DOHH2 (cell line): ENCODE measurements around the gene RRAGD.

ENCODE experiments used
- H3F3A ChIP-seq: fragments of 200-600 bp; sonication (generic), shearing (Covaris generic); 2 replicates; pipeline ENCODE4 v1.6.0; 2016; ENCODE audit warnings: antibody characterized with exemption, mild to moderate bottlenecking; ENCODE audit not compliant: control insufficient read depth, insufficient read depth
- H3K27ac ChIP-seq: fragments of 200-600 bp; sonication (generic); 2 replicates; pipeline ENCODE4 v1.5.1; 2014; ENCODE audit warnings: low read depth, mild to moderate bottlenecking, low read length, moderate library complexity
- H3K27me3 ChIP-seq: fragments of 200-600 bp; sonication (generic); 2 replicates; pipeline ENCODE4 v1.6.1; 2014; ENCODE audit warnings: mild to moderate bottlenecking, low read length, mixed read lengths; ENCODE audit not compliant: control insufficient read depth
- H3K36me3 ChIP-seq: fragments of 200-600 bp; sonication (generic); 2 replicates; pipeline ENCODE4 v1.6.1; 2014; ENCODE audit warnings: mild to moderate bottlenecking, low read length, moderate library complexity, mixed read lengths; ENCODE audit not compliant: control insufficient read depth
- H3K4me1 ChIP-seq: fragments of 200-600 bp; sonication (generic); 2 replicates; pipeline ENCODE4 v1.6.1; 2014; ENCODE audit warnings: mild to moderate bottlenecking, low read length, mixed read lengths; ENCODE audit not compliant: control insufficient read depth
- H3K4me2 ChIP-seq: fragments of 200-600 bp; sonication (generic); 2 replicates; pipeline ENCODE4 v1.6.0; 2014; ENCODE audit warnings: mild to moderate bottlenecking, low read length, moderate library complexity
- H3K4me3 ChIP-seq: fragments of 200-600 bp; sonication (generic); 2 replicates; pipeline ENCODE4 v1.5.1; 2014; ENCODE audit warnings: mild to moderate bottlenecking, low read length, mixed read lengths
- H3K79me2 ChIP-seq: fragments of 200-600 bp; sonication (generic); 2 replicates; pipeline ENCODE4 v1.6.1; 2014; ENCODE audit warnings: mild to moderate bottlenecking, low read length, mixed read lengths; ENCODE audit not compliant: control insufficient read depth
- H3K9me2 ChIP-seq: fragments of 200-600 bp; sonication (generic); replicated peaks from 2 replicates; pipeline ENCODE4 v1.6.1; 2014; ENCODE audit warnings: mild to moderate bottlenecking, low read length, mixed read lengths; ENCODE audit not compliant: control insufficient read depth
- H3K9me3 ChIP-seq: fragments of 200-600 bp; sonication (generic); 2 replicates; pipeline ENCODE4 v1.6.1; 2014; ENCODE audit warnings: antibody characterized with exemption, low read length, mixed read lengths; ENCODE audit not compliant: control insufficient read depth, insufficient read depth
- H4K20me1 ChIP-seq: fragments of 200-600 bp; sonication (generic); 2 replicates; pipeline ENCODE4 v1.6.0; 2014; ENCODE audit warnings: low read depth, mild to moderate bottlenecking, antibody characterized with exemption, low read length, moderate library complexity; ENCODE audit not compliant: control insufficient read depth, insufficient read depth
- EZH2phosphoT487 ChIP-seq: fragments of 200-600 bp; sonication (generic); IDR thresholded peaks from 2 replicates; pipeline ENCODE4 v1.6.1; 2017; ENCODE audit warnings: borderline replicate concordance, mild to moderate bottlenecking, antibody characterized with exemption, low read length, moderate library complexity, mixed read lengths
- TF ChIP-seq, protein P1 (sequence below): fragments of 200-600 bp; sonication (generic); IDR thresholded peaks from one replicate; pipeline ENCODE4 v1.5.1; 2014; ENCODE audit warnings: antibody characterized with exemption, mild to moderate bottlenecking, low read depth, low read length; ENCODE audit not compliant: poor library complexity, severe bottlenecking

The RRAGD gene

GRCh38 chr6:89361171-89361570 lies 50.9 kb downstream of the RRAGD start:
- H3K4me1 ChIP-seq: peaks cover 89% of the 10 kb centered on the region
- H3K36me3 ChIP-seq: peaks cover 11% of the 10 kb centered on the region
- H3K4me2 ChIP-seq: peak overlapping the region; percentile 61
- peak overlapping the region; percentile 99 for H3K27ac ChIP-seq
- H3K9me2 ChIP-seq: no peaks in the 10 kb centered on the region
- H3K9me3 ChIP-seq: no peaks in the 10 kb centered on the region
- H3K79me2 ChIP-seq: peaks cover 16% of the 10 kb centered on the region
- H4K20me1 ChIP-seq: no peaks in the 10 kb centered on the region
- no peaks in the 10 kb centered on the region for H3K27me3 ChIP-seq
- TF ChIP-seq, protein P1, sequence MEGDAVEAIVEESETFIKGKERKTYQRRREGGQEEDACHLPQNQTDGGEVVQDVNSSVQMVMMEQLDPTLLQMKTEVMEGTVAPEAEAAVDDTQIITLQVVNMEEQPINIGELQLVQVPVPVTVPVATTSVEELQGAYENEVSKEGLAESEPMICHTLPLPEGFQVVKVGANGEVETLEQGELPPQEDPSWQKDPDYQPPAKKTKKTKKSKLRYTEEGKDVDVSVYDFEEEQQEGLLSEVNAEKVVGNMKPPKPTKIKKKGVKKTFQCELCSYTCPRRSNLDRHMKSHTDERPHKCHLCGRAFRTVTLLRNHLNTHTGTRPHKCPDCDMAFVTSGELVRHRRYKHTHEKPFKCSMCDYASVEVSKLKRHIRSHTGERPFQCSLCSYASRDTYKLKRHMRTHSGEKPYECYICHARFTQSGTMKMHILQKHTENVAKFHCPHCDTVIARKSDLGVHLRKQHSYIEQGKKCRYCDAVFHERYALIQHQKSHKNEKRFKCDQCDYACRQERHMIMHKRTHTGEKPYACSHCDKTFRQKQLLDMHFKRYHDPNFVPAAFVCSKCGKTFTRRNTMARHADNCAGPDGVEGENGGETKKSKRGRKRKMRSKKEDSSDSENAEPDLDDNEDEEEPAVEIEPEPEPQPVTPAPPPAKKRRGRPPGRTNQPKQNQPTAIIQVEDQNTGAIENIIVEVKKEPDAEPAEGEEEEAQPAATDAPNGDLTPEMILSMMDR: no peak
- no peak for TF ChIP-seq EZH2phosphoT487
- peak overlapping the region; percentile 69 for H3K4me3 ChIP-seq
- H3F3A ChIP-seq: peaks cover 25% of the 10 kb centered on the region

DNA sequence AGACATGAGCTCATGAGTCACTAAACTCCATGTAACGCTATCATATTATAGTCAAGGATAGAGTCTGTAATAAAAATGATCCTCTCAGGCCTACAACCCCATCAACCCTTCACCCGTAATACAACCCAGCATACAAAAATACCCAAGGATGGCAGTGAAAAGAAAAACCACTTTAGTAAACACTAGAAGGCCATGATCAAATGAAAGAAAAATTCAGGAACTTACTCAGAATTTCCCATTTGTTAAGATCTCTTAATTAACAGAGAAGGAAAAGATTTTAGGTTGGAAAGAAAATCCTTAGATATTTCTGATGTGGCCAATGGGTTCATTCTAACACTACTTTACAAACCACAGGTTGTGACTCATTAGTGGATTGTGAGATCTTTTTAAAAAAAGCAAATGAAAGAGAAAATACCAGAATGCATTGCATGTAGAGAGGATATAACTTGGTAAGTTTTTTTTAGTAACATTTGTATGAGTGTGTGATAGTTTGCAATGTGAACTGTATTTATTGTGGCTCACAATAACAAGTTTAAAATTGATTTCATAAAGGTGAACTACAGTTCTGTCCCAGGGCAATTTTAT lies 51.6 kb downstream of the RRAGD start:
- peaks cover 89% of the 10 kb centered on the region for H3K4me1 ChIP-seq
- H3K79me2 ChIP-seq: peaks cover 17% of the 10 kb centered on the region

DNA sequence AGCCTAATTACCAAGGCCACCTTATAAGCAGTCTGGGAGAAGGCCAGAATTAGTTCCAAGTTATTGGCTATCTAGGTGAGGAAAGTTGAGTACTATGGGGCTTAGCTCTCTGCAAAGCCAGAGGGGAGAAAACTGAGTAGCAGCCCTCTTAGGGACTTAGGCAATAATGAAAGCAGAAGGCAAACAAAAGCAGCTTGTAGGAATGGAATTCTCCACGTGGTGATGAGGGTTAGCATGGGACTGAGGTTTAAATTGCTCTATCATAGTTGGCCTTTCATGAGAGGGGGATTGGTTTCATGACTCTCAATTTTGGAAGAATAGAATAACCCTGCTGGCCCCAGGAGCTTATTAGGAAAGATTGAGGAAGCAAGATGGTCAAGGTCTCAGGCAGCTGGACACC lies 52.5 kb downstream of the RRAGD start:
- TF ChIP-seq, protein P1: no peak
- TF ChIP-seq EZH2phosphoT487: no peak
- H3F3A ChIP-seq: peaks cover 39% of the 10 kb centered on the region
- H3K9me3 ChIP-seq: no peaks in the 10 kb centered on the region
- H3K27ac ChIP-seq: peak overlapping the region; percentile 99
- peak overlapping the region; percentile 69 for H3K4me3 ChIP-seq
- no peaks in the 10 kb centered on the region for H3K27me3 ChIP-seq
- H3K79me2 ChIP-seq: peaks cover 23% of the 10 kb centered on the region
- peak overlapping the region; percentile 88 for H3K4me2 ChIP-seq
- no peaks in the 10 kb centered on the region for H3K9me2 ChIP-seq
- H3K4me1 ChIP-seq: peaks cover 89% of the 10 kb centered on the region
- H4K20me1 ChIP-seq: no peaks in the 10 kb centered on the region
- H3K36me3 ChIP-seq: peaks cover 11% of the 10 kb centered on the region

More for the DNA sequence above, 51.6 kb downstream of the RRAGD start:
- peak overlapping the region; percentile 61 for H3K4me2 ChIP-seq
- peaks cover 32% of the 10 kb centered on the region for H3F3A ChIP-seq
- H3K9me2 ChIP-seq: no peaks in the 10 kb centered on the region
- H3K36me3 ChIP-seq: peaks cover 11% of the 10 kb centered on the region
- peak overlapping the region; percentile 69 for H3K4me3 ChIP-seq
- no peaks in the 10 kb centered on the region for H3K9me3 ChIP-seq
- H3K27ac ChIP-seq: peak overlapping the region; percentile 99
- no peaks in the 10 kb centered on the region for H3K27me3 ChIP-seq
- TF ChIP-seq, protein P1: no peak
- TF ChIP-seq EZH2phosphoT487: no peak
- no peaks in the 10 kb centered on the region for H4K20me1 ChIP-seq
